GM18526 (cell line): ENCODE results near the gene DOCK8.

ENCODE experiments used
- POLR2A ChIP-seq: IDR thresholded peaks from 3 replicates; pipeline ENCODE4 v1.6.1; 2011; ENCODE audit not compliant: insufficient read length; ENCODE audit errors: extremely low read depth

Gene DOCK8

GRCh38 chr9:469672-470551 lies 255.2 kb downstream of the DOCK8 start:
- TF ChIP-seq POLR2A, result peak; percentile 77

GRCh38 chr9:470552-471194 lies 256.0 kb downstream of the DOCK8 start:
- no peak for TF ChIP-seq POLR2A

GRCh38 chr9:471320-471719 lies 256.7 kb downstream of the DOCK8 start:
- TF ChIP-seq POLR2A, result no peak

- TF ChIP-seq POLR2A, result no peak
Measured at GRCh38 chr9:472479-473075, 257.9 kb downstream of the DOCK8 start.

GRCh38 chr9:477193-477592 lies 262.5 kb downstream of the DOCK8 start:
- no peak for TF ChIP-seq POLR2A

- TF ChIP-seq POLR2A, result no peak
Measured at GRCh38 chr9:479304-479970, 264.8 kb downstream of the DOCK8 start.

GRCh38 chr9:479971-480350 lies 265.3 kb downstream of the DOCK8 start:
- no peak for TF ChIP-seq POLR2A

- no peak for TF ChIP-seq POLR2A
Measured at GRCh38 chr9:482739-483138, 268.1 kb downstream of the DOCK8 start.

GRCh38 chr9:486156-486555 lies 271.5 kb downstream of the DOCK8 start:
- no peak for TF ChIP-seq POLR2A

GRCh38 chr9:487429-487828 lies 272.8 kb downstream of the DOCK8 start:
- TF ChIP-seq POLR2A, result no peak

- TF ChIP-seq POLR2A, result no peak
Measured at GRCh38 chr9:488448-488847, 273.8 kb downstream of the DOCK8 start.

GRCh38 chr9:489198-490197 lies 274.8 kb downstream of the DOCK8 start:
- no peak for TF ChIP-seq POLR2A

GRCh38 chr9:494764-495163 lies 280.1 kb downstream of the DOCK8 start:
- TF ChIP-seq POLR2A, result no peak

- no peak for TF ChIP-seq POLR2A
Measured at GRCh38 chr9:495739-496138, 281.1 kb downstream of the DOCK8 start.

- no peak for TF ChIP-seq POLR2A
Measured at GRCh38 chr9:503326-503725, 288.7 kb downstream of the DOCK8 start.
